Measurements from ENCODE around the gene TMEM204.

TMEM204 gene

DNA sequence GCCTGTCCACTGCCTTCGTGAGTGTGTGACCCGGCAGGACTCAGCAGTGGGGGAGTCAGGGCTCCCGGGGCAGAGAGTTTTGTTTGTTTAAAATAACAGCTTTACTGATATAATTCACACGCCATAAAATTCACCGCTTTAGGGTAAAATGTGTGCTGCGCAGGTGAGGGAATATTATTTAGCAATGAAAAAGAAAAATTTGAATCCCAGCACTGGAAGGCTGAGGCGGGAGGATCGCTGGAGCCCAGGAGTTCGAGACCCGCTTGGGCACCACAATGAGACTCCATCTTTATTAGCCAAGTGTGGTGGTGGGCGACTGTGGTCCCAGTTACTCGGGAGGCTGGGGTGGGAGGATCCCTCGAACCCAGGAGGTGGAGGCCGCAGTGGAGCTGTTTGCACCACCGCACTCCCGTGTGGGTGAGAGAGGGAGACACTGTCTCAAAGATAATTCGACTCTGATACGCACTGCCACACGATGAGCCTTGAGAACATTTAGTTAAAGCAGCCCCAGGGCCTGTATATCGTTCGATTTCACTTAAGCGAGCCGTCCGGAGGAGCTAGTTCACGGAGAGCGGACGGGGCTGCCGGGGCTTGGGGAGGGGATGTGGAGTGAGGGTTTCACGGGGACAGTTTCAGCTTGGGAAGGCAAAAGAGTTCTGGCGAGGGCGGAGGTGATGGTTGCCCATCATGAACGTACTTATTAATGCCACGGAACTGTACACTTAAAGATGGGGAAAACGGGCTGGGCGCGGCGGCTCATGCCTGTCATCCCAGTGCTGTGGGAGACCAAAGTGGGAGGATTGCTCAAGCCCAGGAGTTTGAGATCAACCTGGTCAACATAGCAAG lies 30.1 kb upstream of the TMEM204 start:
- Mint-ChIP-seq H3K4me3 (no peak overlapping the region), H3K4me1 (ENCODE audit: low read depth in 2 of 2) (no peaks in the 10 kb centered on the region), H3K27me3 (no peaks in the 10 kb centered on the region), H3K27ac (no peak overlapping the region), H3K36me3 (ENCODE audit: insufficient read depth) (peaks cover 5% of the 10 kb centered on the region), H3K9me3 (no peaks in the 10 kb centered on the region)
- ATAC-seq (replicated peaks): no peak
- DNase-seq: no peak

DNA sequence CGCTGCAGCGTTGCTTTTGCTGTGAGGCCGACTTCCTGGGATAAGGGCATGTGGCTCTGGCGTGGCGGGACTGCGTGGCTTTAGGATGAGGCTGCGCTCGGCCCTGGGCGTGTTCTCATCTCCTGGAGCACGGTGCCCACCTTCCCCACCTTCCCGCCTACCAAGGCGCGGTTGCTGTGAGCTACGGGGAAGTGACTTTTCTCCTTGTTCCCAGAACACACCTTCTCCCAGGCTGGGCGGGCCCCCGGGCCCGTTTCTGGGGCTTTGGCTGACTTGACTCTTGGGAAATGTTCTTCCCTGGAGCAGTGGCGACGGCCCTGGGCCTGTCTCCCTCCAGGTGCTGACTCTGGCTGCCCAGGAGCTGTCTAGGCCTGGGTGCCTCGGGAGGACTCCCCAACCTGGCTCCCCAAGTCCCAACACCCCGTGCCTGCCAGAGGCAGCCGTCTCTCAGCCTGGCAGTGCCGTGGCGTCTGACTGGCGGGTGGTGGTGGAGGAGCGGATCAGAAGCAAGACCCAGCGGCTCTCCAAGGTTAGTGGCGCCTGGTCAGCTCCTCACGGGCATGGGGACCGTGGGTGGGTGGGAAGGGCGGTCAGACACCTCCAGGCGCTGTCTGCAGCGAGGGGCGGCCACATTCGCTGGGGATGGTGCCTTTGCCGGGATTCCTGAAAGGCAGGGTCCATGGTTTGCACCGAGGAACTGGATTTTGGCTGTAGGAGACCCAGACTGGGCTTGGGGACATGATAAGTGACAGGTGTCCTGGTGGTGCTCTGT lies 28.2 kb upstream of the TMEM204 start:
- Mint-ChIP-seq H3K36me3 (ENCODE audit: insufficient read depth) (peaks cover 9% of the 10 kb centered on the region), H3K9me3 (no peaks in the 10 kb centered on the region), H3K4me3 (no peak overlapping the region), H3K27me3 (no peaks in the 10 kb centered on the region), H3K27ac (no peak overlapping the region), H3K4me1 (ENCODE audit: low read depth in 2 of 2) (no peaks in the 10 kb centered on the region)
- DNase-seq (no peak), ATAC-seq (replicated peaks) (no peak)

DNA sequence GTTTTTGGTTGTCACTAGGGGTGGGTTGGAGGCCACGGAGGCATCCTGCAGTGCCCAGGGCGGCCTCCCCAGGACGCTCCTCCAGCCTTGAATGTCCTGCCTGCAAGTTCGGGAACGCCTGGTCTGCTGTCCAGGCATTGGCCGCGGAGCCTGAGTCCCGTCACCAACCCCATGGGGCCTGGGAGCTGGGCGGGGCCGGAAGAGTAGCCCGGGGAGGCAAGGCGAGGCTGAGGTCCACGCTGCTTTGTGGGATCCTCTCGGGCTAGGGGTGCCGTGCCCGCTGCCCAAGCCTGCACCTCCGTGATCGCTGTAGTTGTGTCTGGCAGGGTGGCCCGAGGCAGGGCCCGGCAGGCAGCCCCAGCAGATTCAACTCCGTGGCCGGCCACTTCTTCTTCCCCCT lies 27.6 kb upstream of the TMEM204 start:
- ATAC-seq (replicated peaks) (no peak), DNase-seq (no peak)
- H3K4me3 Mint-ChIP-seq: no peak overlapping the region
- peaks cover 10% of the 10 kb centered on the region for H3K36me3 Mint-ChIP-seq (ENCODE audit: insufficient read depth)
- no peaks in the 10 kb centered on the region for H3K9me3 Mint-ChIP-seq
- no peak overlapping the region for H3K27ac Mint-ChIP-seq
- no peaks in the 10 kb centered on the region for H3K27me3 Mint-ChIP-seq
- H3K4me1 Mint-ChIP-seq (ENCODE audit: low read depth in 2 of 2): no peaks in the 10 kb centered on the region

DNA sequence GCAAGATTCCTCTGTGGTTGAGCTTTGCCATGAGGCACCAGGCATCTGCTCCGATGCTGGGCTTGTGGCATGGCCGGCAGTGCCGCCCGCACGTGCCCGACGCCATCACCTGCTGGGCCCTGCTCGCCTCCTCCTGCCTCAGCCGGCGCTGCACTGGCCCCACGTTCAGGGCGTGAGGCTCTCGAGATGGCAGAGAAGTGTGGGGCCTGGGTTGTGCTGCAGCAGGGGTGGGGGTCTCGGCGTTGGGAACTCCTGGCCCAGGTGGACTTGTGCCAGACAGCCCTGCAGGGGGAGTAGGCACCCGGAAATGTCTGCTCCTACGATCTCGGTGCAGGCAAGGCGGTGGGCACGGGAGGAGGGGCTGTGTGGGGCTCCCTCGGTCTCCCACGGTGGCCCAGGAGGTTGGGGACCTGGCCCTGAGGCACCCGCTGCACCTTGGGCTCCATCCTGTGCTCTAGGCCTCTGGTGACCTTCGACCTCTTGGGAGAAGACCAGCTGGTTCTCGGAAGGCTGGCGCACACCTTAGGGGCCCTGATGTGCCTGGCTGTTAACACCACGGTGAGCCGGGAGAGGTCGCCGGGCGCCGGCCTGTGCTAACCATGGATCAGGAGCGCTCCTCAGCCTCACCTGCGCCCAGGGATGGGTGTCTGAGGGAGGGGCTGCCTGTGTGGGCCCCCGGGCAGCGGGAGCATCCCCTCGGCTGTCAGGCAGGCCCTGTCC lies 26.8 kb upstream of the TMEM204 start:
- H3K27me3 Mint-ChIP-seq: no peaks in the 10 kb centered on the region
- H3K9me3 Mint-ChIP-seq: no peaks in the 10 kb centered on the region
- H3K4me3 Mint-ChIP-seq: no peak overlapping the region
- no peaks in the 10 kb centered on the region for H3K4me1 Mint-ChIP-seq (ENCODE audit: low read depth in 2 of 2)
- ATAC-seq (replicated peaks) (no peak), DNase-seq (no peak)
- H3K36me3 Mint-ChIP-seq (ENCODE audit: insufficient read depth): peaks cover 10% of the 10 kb centered on the region
- no peak overlapping the region for H3K27ac Mint-ChIP-seq

DNA sequence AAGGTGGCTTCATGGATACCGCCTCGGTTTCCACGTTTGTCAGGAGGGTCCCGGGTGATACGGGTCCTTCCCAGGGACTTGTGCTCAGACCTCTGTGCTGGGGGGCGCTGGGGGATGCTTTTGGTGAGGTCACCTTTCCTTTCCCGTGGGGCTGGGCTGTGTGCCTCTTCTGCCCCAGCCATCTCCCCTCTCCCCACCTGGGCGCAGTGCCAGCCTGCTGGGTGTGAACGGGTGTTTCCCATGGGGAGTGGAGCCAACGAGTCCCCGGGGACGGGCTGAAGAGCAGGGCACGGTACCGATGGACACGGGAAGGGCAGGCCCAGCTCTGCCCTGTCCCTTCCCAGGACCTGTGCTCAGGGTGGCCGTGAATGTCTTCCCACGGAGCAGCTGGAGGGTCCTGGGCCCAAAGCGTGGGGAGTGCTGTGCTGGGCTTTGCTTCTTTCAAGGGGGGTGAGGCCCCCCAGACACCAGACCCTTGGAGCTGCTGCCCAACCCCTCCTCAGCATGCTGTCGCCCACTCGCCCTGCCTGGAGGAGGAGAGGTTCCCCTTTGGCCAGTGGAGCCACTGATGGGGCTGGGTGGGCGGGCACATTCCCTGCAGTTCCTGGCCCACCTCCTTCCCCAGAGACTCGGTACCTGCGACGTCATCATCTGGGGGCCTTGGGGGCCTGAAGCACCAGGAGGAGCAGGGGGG lies 24.8 kb upstream of the TMEM204 start:
- Mint-ChIP-seq H3K9me3 (no peaks in the 10 kb centered on the region), H3K36me3 (ENCODE audit: insufficient read depth) (peaks cover 13% of the 10 kb centered on the region), H3K4me1 (ENCODE audit: low read depth in 2 of 2) (no peaks in the 10 kb centered on the region), H3K4me3 (no peak overlapping the region), H3K27ac (no peak overlapping the region), H3K27me3 (no peaks in the 10 kb centered on the region)
- DNase-seq (no peak), ATAC-seq (replicated peaks) (no peak)

DNA sequence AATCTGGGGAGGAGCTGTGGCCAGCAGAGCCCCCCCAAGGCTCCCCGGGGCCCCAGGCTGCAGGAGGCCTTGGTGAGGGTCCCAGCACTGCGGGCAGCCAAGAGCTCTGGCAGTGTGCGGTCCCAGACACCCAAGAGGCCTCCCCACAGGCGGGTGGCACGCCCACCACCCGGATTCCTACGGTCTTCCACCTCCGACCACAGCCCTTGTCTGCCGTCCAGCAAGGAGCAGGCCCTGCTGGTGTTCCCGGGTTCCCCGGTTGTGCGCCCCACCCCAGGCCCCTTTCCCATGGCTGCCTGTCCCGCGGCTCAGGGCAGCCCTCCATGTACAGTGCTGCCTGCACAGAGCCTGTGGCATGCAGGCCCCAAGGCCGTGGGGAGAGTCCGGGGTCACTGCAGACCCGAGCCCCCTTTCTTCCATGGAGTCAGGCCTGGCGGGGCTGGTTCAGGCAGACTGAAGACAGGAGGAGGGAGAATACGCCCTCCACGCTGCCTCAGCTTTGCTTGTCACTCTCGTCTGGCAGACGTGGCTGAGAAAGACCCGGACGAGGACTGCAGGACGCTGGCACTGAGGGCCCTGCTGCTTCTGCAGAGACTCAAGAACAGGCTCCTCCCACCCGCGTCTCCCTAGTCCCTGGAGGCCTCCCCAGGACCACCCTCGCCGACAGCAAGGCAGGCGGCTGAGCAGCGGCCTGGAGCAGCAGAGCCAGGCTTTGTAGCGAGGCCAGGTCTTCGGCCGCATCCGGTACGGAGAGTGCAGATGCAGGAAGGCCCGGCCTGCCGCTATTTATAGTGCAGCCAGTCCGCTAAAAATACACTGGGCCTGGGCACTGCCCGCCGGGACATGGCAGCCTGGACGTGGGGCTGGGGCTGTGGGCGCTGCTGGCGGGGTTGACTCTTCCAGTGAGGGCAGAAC lies 23.9 kb upstream of the TMEM204 start:
- H3K4me1 Mint-ChIP-seq (ENCODE audit: low read depth in 2 of 2): no peaks in the 10 kb centered on the region
- no peaks in the 10 kb centered on the region for H3K27me3 Mint-ChIP-seq
- H3K4me3 Mint-ChIP-seq: no peak overlapping the region
- no peak for ATAC-seq (replicated peaks)
- H3K27ac Mint-ChIP-seq: no peak overlapping the region
- peaks cover 13% of the 10 kb centered on the region for H3K36me3 Mint-ChIP-seq (ENCODE audit: insufficient read depth)
- H3K9me3 Mint-ChIP-seq: no peaks in the 10 kb centered on the region
- DNase-seq: no peak

DNA sequence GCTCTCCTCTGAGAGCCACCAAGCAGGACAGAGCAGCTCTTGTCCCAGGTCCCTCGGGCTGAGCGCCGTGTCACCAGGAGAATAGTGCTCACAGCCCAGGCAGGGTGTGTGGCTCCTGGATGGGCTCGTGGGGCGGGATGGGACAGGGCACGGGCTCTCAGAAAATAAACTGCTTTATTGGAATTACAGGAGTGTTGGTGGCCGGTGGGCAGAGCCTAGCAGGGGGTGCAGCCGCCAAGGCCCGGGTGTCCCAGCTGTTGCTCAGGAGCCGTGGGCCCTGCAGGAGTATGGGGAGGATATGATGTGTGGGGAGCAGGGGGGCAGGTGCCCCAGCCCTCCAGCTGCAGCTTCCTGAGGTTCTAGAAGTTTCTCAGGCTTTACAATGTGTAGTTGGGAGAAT lies 23.2 kb upstream of the TMEM204 start:
- Mint-ChIP-seq H3K4me1 (ENCODE audit: low read depth in 2 of 2) (no peaks in the 10 kb centered on the region), H3K4me3 (no peak overlapping the region), H3K36me3 (ENCODE audit: insufficient read depth) (peaks cover 13% of the 10 kb centered on the region), H3K27ac (no peak overlapping the region), H3K9me3 (no peaks in the 10 kb centered on the region), H3K27me3 (no peaks in the 10 kb centered on the region)
- ATAC-seq (replicated peaks) (no peak), DNase-seq (no peak)

DNA sequence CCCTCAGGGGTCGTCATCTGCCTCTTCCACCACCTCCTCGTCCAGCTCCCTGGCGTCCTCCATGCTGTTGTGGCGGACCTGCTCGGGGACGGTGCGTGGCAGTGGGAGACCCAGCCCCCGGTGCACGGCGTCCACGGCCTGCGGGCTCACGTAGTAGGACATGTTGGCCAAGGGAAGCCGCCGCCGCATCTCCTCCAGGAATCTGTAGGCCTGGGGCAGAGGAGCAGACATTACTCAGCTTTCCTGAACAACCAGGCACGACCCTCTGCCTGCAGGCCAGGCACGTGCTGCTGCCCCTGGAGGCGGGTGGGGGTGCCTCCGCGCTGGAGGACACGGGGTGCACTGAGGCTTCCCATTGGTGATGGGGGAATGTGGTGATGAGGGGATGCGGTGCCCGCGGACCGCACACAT lies 22.5 kb upstream of the TMEM204 start:
- H3K27ac Mint-ChIP-seq: no peak overlapping the region
- no peaks in the 10 kb centered on the region for H3K4me1 Mint-ChIP-seq (ENCODE audit: low read depth in 2 of 2)
- no peaks in the 10 kb centered on the region for H3K9me3 Mint-ChIP-seq
- H3K27me3 Mint-ChIP-seq: no peaks in the 10 kb centered on the region
- H3K4me3 Mint-ChIP-seq: no peak overlapping the region
- ATAC-seq (replicated peaks) (no peak), DNase-seq (no peak)
- peaks cover 13% of the 10 kb centered on the region for H3K36me3 Mint-ChIP-seq (ENCODE audit: insufficient read depth)

DNA sequence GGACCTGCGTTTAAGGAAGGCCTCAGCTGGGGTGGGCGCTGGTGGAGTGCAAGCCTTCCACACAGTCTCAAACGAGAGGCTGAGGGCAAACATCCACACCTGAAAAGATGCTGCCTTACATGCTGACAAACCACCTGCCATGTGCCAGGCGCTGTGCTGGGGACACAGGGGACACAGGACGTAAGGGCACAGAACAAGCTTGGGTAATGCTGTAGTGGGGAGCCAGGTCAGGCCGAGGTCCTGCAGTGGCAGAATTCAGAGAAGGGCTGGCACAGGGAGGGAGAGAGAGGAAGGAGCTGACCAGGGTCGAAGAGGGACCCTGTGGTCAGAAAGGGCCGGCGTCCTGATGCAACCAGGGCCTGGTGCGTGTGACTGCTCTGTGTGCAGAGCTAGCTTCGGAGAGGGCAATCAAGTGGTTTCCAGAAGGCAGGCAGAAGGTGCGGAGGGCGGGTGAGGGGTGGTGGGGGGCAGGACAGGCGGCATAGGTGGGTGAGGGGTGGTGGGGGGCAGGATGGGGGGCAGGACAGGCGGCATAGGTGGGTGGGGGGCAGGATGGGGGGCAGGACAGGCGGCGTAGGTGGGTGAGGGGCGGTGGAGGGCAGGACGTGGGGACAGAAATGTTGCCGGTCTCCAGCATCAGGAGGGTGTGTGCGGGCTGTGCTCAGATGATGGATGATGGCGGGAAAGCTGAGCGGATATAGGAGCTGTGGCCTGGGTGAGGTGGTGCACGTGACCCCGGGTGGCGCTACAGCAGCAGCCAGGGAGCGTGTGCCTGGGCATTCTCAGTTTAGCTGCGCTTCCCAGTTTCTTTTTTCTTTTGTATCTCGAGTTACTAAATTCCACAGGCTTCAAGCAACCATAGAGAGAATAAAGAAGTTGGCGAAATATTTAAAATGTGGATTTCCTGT lies 21.6 kb upstream of the TMEM204 start:
- Mint-ChIP-seq H3K4me3 (no peak overlapping the region), H3K27me3 (no peaks in the 10 kb centered on the region), H3K9me3 (no peaks in the 10 kb centered on the region), H3K27ac (no peak overlapping the region), H3K4me1 (ENCODE audit: low read depth in 2 of 2) (no peaks in the 10 kb centered on the region), H3K36me3 (ENCODE audit: insufficient read depth) (peaks cover 13% of the 10 kb centered on the region)
- ATAC-seq (replicated peaks) (no peak), DNase-seq (no peak)

DNA sequence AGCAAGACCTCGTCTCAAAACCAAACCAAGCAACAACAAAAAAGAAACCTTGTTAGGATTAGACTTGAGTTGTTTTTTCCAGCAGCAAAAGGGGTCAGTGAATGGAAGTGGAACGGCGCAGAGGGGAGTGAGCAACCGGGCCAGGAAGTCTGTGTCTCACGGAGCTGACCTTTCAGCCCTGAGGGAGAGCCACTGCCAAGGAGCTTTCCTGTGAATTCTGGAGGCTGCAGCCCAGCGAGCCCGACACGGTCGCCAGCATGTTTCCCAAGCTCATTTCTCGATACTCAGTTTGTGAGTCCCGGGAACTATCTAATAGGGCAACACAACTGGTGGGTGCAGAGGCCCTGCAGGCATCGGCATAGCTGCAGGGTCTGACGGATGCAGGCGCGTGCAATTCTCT lies 20.7 kb upstream of the TMEM204 start:
- Mint-ChIP-seq H3K27me3 (no peaks in the 10 kb centered on the region), H3K36me3 (ENCODE audit: insufficient read depth) (peaks cover 9% of the 10 kb centered on the region), H3K27ac (no peak overlapping the region), H3K4me1 (ENCODE audit: low read depth in 2 of 2) (no peaks in the 10 kb centered on the region), H3K9me3 (no peaks in the 10 kb centered on the region), H3K4me3 (no peak overlapping the region)
- no peak for ATAC-seq (replicated peaks)
- DNase-seq: no peak

DNA sequence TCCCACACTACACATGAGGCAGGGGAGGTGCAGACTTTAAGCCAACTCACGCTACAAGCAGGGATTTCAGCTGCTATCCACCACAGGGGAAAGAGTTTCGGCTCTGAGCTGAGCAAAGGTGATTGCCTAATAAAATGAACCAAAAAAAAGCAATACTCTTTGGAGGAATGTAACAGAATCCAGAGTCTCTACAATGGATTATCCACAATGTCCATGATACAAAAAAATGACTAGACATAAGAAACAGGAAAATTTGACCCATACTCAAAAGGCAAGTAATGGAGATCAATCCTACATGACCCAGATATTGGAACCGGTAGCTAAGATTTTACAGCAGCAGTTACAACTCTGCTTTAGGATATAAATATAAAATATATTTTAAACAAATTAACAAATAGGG lies 19.0 kb upstream of the TMEM204 start:
- Mint-ChIP-seq H3K27ac (no peak overlapping the region), H3K9me3 (no peaks in the 10 kb centered on the region), H3K36me3 (ENCODE audit: insufficient read depth) (peaks cover 8% of the 10 kb centered on the region), H3K27me3 (no peaks in the 10 kb centered on the region), H3K4me3 (no peak overlapping the region), H3K4me1 (ENCODE audit: low read depth in 2 of 2) (no peaks in the 10 kb centered on the region)
- DNase-seq (no peak), ATAC-seq (replicated peaks) (no peak)

DNA sequence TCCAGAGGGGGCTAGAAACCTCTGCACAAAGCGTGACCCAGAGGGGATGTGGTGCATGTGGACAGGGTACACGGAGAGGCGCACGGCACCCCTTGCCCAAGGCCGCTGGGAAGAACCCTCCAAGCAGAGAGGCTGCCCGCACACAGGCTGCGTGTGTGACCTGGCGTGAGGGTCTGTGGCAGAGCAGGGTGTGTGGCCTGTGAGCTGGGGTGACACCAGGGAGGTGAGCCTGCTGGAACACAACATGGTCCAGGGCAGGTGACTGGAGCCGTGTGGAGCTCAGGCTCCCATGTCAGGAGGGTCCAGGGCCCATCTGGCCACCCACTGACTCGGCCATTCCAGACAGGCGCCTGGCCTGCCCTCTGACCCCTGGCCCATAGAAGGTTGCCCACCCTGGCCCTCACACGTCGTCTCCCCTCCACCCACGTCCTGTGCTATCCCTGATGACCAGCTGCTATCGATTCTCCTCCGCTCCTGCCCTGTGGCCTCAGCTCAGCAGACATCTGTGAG lies 14.8 kb upstream of the TMEM204 start:
- no peaks in the 10 kb centered on the region for H3K9me3 Mint-ChIP-seq
- no peaks in the 10 kb centered on the region for H3K27me3 Mint-ChIP-seq
- H3K4me1 Mint-ChIP-seq (ENCODE audit: low read depth in 2 of 2): no peaks in the 10 kb centered on the region
- H3K36me3 Mint-ChIP-seq (ENCODE audit: insufficient read depth): peaks cover 3% of the 10 kb centered on the region
- DNase-seq (no peak), ATAC-seq (replicated peaks) (no peak)
- peak overlapping the region in 1 of 2 donors; percentile 10 for H3K27ac Mint-ChIP-seq
- no peak overlapping the region for H3K4me3 Mint-ChIP-seq

Measured in effector memory CD8-positive, alpha-beta T cell (primary cell).